Mucosa of descending colon (tissue), 3 donors: Measurements from ENCODE around the gene CRTAC1. TPM values are rescaled to one million over a fixed set of nuclear protein-coding genes. Genes with fewer than 3 reads are reported as not detected.
A peak's percentile ranks its signal among the peaks of the same experiment; 100 is the strongest.

Source experiments
- ATAC-seq: fragments of 200-7000 bp; cut with Tn5 transposase; one replicate; pipeline ENCODE4 v1.9.1; 2020; ENCODE audit warnings: mild to moderate bottlenecking, moderate library complexity
- DNase-seq, 3 donors: peaks; one replicate each; pipeline ENCODE4 v3.0.0-alpha.2; 2020
- H3K36me3 ChIP-seq: fragments of 200-600 bp; one replicate; pipeline ENCODE4 v1.8.0; 2021; ENCODE audit warnings: low read depth, mild to moderate bottlenecking
- H3K4me1 ChIP-seq: fragments of 200-600 bp; one replicate; pipeline ENCODE4 v1.8.0; 2021; ENCODE audit warnings: low read depth, mild to moderate bottlenecking
- H3K4me3 ChIP-seq: fragments of 200-600 bp; one replicate; pipeline ENCODE4 v1.8.0; 2021; ENCODE audit warnings: mild to moderate bottlenecking
- H3K9me3 ChIP-seq: fragments of 200-600 bp; one replicate; pipeline ENCODE4 v1.8.0; 2021; ENCODE audit warnings: mild to moderate bottlenecking
- intact Hi-C, 2 donors: fragments of 100-400 bp; cut with DNase I in 1 of 2; cut with micrococcal nuclease in 1 of 2; formaldehyde crosslinking; loops; one replicate each; pipeline versions ENCODE4 v1.11.0 to v1.11.1; 2022; cut with DNase I, micrococcal nuclease
- total RNA-seq, 3 donors: library from RNA; stranded (reverse); fragmentation: NEBNext Ultra II Directional in 2 of 3; extraction: Animal tissue kit (Norgen Biotek cat#: 25700) in 2 of 3; gene quantifications; one replicate each; pipeline versions ENCODE4 v1.2.1 to v1.2.4, GENCODE V29; 2021 to 2023
- TF ChIP-seq, protein P1 (sequence below): fragments of 200-600 bp; IDR thresholded peaks from one replicate; pipeline ENCODE4 v1.8.0; 2022; ENCODE audit warnings: antibody characterized with exemption, mild to moderate bottlenecking
- donor health status: DM: no; HTN: no; CAD: no; lungs with moderate emphysema.
- donor health status: DM: no; HTN: no; CAD: no.
- donor health status: DM: no; HTN: yes; CAD: no.

The CRTAC1 gene
- total RNA-seq, 3 donors from 2014 or later, result 0.17 to 8.8 (median 1.0) TPM

DNA sequence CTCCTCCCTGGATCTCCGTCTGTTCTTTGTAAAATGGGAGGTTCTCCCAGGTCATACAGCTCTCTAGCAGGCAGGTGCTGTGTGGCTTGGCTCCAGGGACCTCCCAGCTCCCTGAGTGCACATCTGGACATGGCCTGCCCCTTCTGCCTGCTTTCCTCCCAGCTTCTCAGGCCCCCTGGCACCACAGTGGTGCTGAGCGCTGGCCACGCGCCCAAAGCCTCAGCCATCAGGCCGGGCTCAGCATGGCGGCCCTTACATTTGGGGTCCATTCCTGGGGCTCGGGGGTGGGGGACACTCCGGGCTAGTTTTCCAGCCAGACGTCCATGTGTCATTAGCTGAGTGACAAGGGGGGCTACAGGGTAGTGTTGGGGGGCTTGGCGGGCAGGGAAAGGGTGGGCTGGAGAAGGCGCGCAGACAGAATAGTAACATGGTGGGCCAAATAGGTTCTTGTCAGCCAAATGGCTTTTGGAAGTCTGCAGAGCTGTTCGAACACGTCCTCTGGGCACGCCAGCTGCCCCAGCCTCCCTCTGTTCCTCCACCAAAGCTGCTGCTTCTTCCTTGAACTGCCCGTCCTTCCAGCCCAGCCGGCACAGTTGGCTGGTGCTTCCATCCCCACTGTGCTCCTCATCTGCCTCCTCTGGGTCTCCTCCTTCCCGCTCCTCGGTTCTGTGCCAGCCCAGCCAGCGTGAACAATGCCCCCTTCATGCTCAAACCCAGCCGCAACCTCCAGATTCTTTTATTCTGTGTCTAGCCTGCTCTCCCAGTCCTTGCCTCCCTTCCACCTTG is 114.9 kb downstream of the CRTAC1 start:
- TF ChIP-seq, protein P1, sequence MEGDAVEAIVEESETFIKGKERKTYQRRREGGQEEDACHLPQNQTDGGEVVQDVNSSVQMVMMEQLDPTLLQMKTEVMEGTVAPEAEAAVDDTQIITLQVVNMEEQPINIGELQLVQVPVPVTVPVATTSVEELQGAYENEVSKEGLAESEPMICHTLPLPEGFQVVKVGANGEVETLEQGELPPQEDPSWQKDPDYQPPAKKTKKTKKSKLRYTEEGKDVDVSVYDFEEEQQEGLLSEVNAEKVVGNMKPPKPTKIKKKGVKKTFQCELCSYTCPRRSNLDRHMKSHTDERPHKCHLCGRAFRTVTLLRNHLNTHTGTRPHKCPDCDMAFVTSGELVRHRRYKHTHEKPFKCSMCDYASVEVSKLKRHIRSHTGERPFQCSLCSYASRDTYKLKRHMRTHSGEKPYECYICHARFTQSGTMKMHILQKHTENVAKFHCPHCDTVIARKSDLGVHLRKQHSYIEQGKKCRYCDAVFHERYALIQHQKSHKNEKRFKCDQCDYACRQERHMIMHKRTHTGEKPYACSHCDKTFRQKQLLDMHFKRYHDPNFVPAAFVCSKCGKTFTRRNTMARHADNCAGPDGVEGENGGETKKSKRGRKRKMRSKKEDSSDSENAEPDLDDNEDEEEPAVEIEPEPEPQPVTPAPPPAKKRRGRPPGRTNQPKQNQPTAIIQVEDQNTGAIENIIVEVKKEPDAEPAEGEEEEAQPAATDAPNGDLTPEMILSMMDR, result no peak
- no peak for DNase-seq
- no peak for ATAC-seq
- Histone ChIP-seq H3K9me3 (no peaks in the 10 kb centered on the region), H3K36me3 (no peaks in the 10 kb centered on the region), H3K4me1 (no peaks in the 10 kb centered on the region), H3K4me3 (no peak overlapping the region)
- intact Hi-C loops, result no loop called here

DNA sequence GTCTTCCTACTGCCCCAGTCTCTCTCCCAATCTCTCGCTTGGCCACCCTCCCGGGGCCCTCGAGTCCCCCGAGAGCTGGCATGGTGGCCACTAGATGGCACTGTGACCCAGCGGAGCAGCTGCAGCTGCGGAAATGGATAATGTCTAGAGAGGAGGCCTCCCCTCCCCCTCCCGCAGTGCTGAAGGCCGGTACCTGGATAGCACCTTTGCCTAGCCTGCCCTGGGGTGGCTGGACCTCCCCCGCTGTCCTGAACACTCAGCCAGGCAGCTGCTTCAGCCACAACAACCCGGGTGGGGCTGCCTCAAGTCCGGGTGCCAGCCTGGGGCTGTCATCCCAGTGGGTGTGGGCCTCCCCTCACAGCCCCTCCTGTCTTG is 115.6 kb downstream of the CRTAC1 start:
- ATAC-seq, result peak; percentile 93
- H3K36me3 ChIP-seq, result no peaks in the 10 kb centered on the region
- H3K4me3 ChIP-seq, result no peak overlapping the region
- TF ChIP-seq, protein P1, result peak; percentile 69
- H3K9me3 ChIP-seq, result no peaks in the 10 kb centered on the region
- DNase-seq, result peak; percentile 74 to 88 (median 86)
- intact Hi-C loops, result loop anchor here (5.0 kb wide), 1 partner anchor 127 kb away; no protein-coding TSS in a partner anchor
- no peaks in the 10 kb centered on the region for H3K4me1 ChIP-seq

- H3K4me1 ChIP-seq, result no peaks in the 10 kb centered on the region
These were observed 116.1 kb downstream of the CRTAC1 start for GRCh38 chr10:97914171-97914836.

GRCh38 chr10:97913614-97914013 is 116.8 kb downstream of the CRTAC1 start:
- Histone ChIP-seq H3K36me3 (no peaks in the 10 kb centered on the region), H3K4me3 (no peak overlapping the region), H3K9me3 (no peaks in the 10 kb centered on the region), H3K4me1 (no peaks in the 10 kb centered on the region)
- no peak for DNase-seq
- intact Hi-C loops, result loop anchor here (5.0 kb wide), 1 partner anchor 129 kb away; no protein-coding TSS in a partner anchor
- no peak for ATAC-seq
- TF ChIP-seq, protein P1, result no peak

More at GRCh38 chr10:97914171-97914836, 116.1 kb downstream of the CRTAC1 start:
- DNase-seq (no peak), ATAC-seq (peak; percentile 10)
- H3K9me3 ChIP-seq, result no peaks in the 10 kb centered on the region
- no peak overlapping the region for H3K4me3 ChIP-seq
- intact Hi-C loops, result loop anchor here (5.0 kb wide), 1 partner anchor 128 kb away; no protein-coding TSS in a partner anchor
- TF ChIP-seq, protein P1, result no peak
- no peaks in the 10 kb centered on the region for H3K36me3 ChIP-seq

- DNase-seq, result no peak
- no peak for ATAC-seq
- H3K36me3 ChIP-seq, result no peaks in the 10 kb centered on the region
- TF ChIP-seq, protein P1, result no peak
- no peaks in the 10 kb centered on the region for H3K4me1 ChIP-seq
- intact Hi-C loops, result loop anchor here (5.0 kb wide), 1 partner anchor 129 kb away; no protein-coding TSS in a partner anchor
- H3K9me3 ChIP-seq, result no peaks in the 10 kb centered on the region
- no peak overlapping the region for H3K4me3 ChIP-seq
These were observed 117.2 kb downstream of the CRTAC1 start for GRCh38 chr10:97913193-97913592.
